Activated naive CD4-positive, alpha-beta T cell treated with anti-CD3 and anti-CD28 coated beads, Interleukin-2, amount 50 U/mL, for 72 hours (primary cell): Measurements from ENCODE around the gene R3HDM4. TPM values are rescaled to one million over a fixed set of nuclear protein-coding genes. Genes with fewer than 3 reads are reported as not detected.

Experiments used
- ATAC-seq, 2 donors: fragments of 150-1000 bp; cut with Tn5 transposase; 2 replicates each; pipeline ENCODE4 v1.10.0; 2021; ENCODE audit warnings: mild to moderate bottlenecking in 2 of 2, moderate library complexity in 2 of 2
- DNase-seq, 2 donors: peaks; one replicate each; pipeline ENCODE4 v3.0.0; 2021 to 2022; ENCODE audit warnings: low spot score in 2 of 2
- H3K27ac Mint-ChIP-seq, 2 donors: one replicate each; pipeline ENCODE4 v1.8.0; 2022; ENCODE audit warnings: mild to moderate bottlenecking in 2 of 2, mixed read lengths in 2 of 2
- H3K36me3 Mint-ChIP-seq, 2 donors: one replicate each; pipeline ENCODE4 v1.8.0; 2022; ENCODE audit warnings: mixed read lengths in 2 of 2
- H3K9me3 Mint-ChIP-seq, 2 donors: one replicate each; pipeline ENCODE4 v1.8.0; 2022; ENCODE audit warnings: mixed read lengths in 2 of 2
- total RNA-seq, 2 donors: library from RNA; stranded (reverse); gene quantifications; one replicate each; pipeline ENCODE4 v1.2.3, GENCODE V29; 2022

The R3HDM4 gene
- total RNA-seq, 2 donors from 2014 or later: 98.3 to 102 TPM

DNA sequence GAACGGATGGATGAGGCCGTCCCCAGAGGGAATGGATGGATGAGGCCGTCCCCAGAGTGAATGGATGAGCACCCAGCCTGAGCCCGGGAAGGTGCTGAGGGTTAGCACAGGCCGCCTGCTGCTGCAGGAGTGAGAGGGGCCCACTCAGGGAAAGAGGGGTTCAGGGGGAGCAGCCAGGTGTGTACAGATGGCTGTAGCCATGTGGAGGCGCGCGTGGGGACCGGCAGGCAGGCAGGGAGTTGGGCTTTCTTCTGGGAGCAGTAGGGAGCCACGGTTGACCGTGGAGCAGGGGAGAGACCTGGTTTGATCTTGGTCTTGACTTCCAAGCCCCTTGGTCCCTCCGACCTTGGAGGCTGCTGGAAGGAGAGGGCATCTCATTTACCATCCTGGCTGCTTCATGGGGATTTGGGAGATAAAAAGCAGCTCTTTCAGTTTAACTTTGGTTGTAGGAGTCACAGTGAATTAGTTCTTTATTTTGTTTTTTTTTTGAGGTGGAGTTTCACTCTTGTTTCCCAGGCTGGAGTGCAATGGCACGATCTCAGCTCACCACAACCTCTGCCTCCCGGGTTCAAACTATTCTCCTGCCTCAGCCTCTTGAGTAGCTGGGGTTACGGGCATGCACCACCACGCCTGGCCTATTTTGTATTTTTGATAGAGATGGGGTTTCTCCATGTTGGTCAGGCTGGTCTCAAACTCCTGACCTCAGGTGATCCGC is 37.5 kb upstream of the R3HDM4 start:
- DNase-seq (no peak), ATAC-seq (no peak)
- Mint-ChIP-seq H3K27ac (no peak overlapping the region), H3K36me3 (no peaks in the 10 kb centered on the region), H3K9me3 (no peaks in the 10 kb centered on the region)

DNA sequence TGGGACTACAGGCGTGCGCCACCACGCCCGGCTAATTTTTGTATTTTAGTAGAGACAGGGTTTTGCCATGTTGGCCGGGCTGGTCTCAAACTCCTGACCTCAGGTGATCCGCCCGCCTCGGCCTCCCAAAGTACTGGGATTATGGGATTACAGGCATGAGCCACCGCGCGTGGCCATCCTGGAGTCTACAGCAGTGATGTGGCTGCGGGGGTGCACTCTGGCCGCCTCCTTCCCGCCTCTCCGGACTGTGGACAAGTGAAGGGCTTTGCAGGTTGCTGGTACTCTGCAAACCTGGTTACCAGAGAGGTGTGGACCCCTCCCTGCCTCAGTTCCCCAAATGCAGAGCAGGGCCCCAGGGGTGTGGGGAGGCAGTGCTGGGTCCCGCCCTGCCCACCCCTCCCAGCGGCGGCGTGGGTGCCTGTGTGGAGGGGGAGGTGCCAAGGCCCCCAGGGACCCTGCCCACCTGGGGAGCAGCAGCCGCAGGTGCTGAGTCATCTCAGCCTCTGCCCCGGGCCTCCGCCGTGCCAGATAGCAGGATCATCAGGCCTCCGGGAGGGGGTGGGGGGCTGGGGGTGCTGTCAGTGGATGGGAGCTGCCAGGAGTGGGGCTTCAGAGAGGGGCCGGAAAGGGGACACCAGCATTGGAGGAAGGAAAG is 36.0 kb upstream of the R3HDM4 start:
- Mint-ChIP-seq H3K27ac (no peak overlapping the region), H3K9me3 (no peaks in the 10 kb centered on the region), H3K36me3 (no peaks in the 10 kb centered on the region)
- ATAC-seq (no peak), DNase-seq (no peak)

GRCh38 chr19:947707-948539 is 34.9 kb upstream of the R3HDM4 start:
- Mint-ChIP-seq H3K27ac (no peak overlapping the region), H3K9me3 (no peaks in the 10 kb centered on the region), H3K36me3 (no peaks in the 10 kb centered on the region)
- no peak for DNase-seq
- ATAC-seq: peak in 1 of 2 donors; percentile 39

DNA sequence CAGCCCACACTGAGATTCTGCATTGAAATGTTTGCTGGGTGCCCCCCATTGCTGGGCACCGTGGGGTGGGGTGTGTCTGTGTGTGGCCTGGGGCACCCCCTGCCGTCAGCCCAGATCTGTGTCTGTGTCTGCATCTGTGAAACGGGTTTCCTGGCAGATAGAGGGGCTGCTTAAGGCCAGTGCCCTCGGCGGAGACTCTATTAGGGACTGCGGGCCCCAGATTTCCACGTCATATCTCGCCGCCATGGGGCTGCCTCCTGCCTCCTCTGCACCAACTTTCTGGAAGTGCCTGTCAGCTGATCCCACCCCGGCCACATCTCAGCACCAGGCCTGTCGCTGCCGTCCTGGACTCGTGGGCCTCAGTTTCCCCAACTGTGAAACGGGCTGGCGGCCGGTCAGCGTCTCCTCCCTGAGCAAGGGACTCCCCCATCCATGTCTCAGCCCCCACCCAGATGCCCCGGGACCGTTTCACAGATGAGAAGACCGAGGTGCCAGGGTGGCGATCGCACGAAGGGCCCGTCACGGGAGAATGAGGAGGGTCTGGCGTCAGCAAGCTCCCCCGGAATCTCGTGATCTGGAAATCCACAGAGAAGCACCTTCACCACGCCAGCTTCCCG is 34.2 kb upstream of the R3HDM4 start:
- Mint-ChIP-seq H3K9me3 (no peaks in the 10 kb centered on the region), H3K27ac (no peak overlapping the region), H3K36me3 (peaks cover 0 to 6% of the 10 kb centered on the region in 2 donors)
- DNase-seq (no peak), ATAC-seq (no peak)

DNA sequence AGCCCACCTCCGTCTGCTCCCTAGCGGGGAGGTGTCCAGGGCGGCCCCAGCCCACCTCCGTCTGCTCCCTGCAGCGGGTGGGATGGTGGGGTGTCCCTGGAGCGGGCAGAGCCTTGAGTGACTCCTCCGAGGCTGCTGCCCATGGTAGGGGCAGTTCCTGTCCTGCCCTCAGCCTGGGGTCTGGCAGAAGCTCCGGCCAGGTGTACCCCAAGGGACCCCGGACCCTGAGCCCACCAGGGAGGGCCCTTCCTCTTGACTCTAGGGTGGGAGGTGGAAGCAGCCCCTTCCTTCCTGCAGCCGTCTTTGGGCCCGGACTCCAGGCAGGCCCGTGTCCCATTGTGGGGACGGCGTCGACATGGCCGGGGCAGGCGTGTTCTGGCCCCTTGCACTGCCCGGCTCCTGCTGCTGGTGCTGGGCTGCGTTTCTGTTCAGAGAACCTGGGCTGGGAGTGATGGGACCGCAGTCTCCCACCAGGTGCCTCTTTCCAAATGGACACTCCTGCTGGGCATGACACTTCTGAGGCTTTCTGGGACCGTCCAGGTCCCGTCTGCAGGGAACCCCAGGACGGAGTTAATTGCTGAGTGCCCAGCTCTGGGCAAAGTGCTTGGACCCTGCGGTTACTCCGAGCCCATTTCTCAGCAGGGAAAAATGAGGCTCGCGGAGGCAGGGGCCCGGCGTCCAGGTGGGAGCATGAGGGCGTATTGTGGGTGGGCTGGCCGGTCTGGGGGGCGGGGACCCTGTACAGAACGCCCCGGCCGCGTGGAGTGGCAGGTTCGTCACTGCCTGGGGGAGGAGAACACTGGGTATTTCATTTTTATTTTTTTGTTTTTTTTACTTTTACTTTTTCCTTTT is 32.6 kb upstream of the R3HDM4 start:
- ATAC-seq (no peak), DNase-seq (no peak)
- no peak overlapping the region for H3K27ac Mint-ChIP-seq
- H3K36me3 Mint-ChIP-seq: peaks cover 0 to 10% of the 10 kb centered on the region in 2 donors
- no peaks in the 10 kb centered on the region for H3K9me3 Mint-ChIP-seq

DNA sequence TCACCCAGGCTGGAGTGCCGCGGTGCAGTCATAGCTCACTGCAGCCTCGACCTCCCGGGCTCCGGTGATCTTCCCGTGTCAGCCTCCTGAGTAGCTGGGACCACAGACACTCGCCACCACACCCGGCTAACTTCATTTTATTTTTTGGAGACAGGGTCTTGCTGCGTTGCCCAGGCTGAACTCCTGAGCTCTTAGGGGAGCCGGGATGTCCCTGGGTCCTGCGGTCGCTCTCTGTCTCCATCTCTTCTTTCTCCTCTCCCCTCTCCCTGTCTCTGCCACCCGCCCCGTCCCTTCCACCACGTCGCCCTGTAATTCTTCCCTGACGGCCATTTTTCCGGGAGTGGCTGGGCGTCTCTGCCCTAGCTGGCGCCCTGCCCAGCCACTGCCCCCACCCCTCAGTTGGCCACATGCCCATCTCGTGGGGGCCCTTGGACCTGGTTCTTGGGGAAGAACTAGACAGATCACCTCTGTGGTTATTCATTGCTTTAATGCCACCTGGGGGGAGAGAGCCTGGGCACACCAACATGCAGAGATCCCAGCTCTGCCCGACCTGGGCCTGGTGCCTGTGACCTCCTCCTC is 31.7 kb upstream of the R3HDM4 start:
- peaks cover 0 to 17% of the 10 kb centered on the region in 2 donors for H3K36me3 Mint-ChIP-seq
- H3K9me3 Mint-ChIP-seq: no peaks in the 10 kb centered on the region
- DNase-seq: no peak
- no peak overlapping the region for H3K27ac Mint-ChIP-seq
- ATAC-seq: no peak

DNA sequence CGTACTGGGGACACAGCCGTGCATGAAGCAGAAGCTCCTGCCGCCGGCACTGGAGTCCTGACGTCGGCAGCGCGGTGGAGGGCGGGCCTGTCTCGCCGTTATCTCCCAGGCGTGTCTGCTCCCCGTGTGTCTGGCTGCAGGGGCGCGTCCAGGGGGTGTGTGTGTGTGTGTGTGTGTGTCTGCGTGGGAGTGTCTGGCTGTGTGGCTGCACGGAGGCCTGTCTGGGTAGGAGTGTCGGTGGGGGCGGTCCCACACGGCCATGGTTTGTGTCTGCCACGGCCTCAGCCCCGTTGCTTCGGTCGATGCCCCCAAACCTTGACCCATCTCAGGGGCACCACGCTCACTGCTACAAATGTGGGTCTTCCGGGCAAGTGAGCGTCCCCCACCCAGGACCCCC is 31.1 kb upstream of the R3HDM4 start:
- no peak for ATAC-seq
- Mint-ChIP-seq H3K36me3 (peaks cover 0 to 20% of the 10 kb centered on the region in 2 donors), H3K27ac (no peak overlapping the region)

DNA sequence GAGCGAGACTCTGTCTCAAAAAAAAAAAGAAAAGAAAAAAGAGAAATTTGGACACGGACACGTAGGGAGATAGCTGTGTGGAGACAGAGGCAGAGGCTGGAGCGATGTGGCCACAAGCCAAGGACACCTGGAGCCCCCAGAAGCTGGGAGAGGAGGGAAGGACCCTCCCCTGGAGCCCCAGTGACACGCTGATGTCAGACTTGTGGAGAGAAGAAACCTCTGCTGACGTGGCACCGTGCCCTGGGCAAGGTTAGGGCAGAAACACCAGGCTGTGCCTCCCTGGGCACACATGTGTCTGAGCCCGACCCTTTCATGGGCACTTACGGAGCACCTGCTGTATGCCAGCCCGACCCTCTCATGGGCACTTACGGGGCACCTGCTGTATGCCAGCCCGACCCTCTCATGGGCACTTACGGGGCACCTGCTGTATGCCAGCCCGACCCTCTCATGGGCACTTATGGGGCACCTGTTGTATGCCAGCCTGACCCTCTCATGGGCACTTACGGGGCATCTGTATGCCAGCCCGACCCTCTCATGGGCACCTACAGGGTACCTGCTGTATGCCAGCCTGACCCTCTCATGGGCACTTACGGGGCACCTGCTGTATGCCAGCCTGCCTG is 30.6 kb upstream of the R3HDM4 start:
- no peak for ATAC-seq
- no peak for DNase-seq
- peaks cover 0 to 20% of the 10 kb centered on the region in 2 donors for H3K36me3 Mint-ChIP-seq

More for the DNA sequence above, 31.1 kb upstream of the R3HDM4 start:
- no peak for DNase-seq
- H3K9me3 Mint-ChIP-seq: no peaks in the 10 kb centered on the region

DNA sequence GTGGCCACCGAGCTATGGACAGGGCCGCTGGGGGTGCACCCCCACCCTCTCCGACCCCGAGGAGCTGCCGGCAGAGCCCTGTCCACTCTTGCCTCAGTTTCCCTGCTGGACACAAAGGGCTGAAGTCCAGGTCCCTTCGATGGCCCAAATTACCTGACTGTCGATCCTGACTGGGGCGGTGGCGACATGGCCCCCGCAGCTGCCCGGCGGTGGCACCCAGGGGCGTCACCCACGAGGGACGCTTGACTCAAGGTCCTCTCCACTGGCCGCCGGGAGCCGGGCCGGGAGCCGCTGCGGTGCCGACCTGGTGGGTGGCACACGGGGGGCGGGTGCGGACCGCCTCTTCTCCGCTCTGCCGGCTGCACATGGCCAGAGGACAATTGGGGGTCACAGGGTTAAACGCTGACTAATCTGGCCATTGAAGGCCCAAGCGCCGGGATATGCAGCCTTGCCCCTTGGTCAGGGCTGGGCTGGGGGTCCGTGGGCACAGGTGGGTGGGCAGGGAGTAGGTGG is 29.2 kb upstream of the R3HDM4 start:
- no peaks in the 10 kb centered on the region for H3K9me3 Mint-ChIP-seq
- peaks cover 0 to 26% of the 10 kb centered on the region in 2 donors for H3K36me3 Mint-ChIP-seq
- ATAC-seq (no peak), DNase-seq (no peak)
- no peak overlapping the region for H3K27ac Mint-ChIP-seq

More for the DNA sequence above, 30.6 kb upstream of the R3HDM4 start:
- Mint-ChIP-seq H3K9me3 (no peaks in the 10 kb centered on the region), H3K27ac (no peak overlapping the region)

DNA sequence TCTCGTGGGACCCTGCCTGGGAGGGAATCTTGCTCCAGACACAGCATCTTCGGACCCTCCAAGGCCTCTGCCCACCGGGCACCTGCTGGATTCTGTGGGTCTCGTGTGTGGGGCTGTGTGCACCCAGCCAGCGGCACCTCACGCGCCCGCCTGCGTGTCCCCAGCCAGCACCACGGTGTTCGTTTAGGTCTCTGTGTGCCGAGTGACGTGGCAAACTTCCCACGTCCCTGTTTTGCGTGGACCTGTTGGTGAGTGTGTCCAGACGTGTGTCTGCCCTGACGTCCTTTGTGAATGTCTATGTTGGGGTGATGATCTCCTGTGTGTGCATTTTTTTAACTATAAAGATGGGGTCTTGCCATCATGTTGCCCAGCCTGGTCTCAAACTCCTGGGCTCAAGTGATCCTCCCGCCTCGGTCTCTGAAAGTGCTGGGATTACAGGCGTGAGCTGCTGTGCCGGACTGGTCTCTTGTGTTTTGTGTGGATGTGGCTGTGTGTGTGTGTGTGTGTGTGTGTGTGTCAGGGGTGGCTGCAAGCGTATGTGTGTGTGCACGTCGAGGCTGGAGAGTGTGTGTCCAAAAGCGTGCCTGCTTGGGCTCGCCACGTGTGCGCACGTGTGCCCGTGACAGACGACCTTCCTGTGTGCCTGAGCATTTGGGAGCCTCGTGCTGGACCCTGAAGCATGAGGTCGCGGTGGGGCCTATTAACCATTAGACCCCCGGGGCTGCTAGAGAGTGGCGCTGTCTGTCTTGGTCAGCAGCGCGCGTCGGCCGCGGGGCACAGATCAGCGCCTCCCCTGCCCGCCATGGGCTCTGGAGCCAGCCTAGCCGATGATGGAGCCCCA is 28.5 kb upstream of the R3HDM4 start:
- DNase-seq (no peak), ATAC-seq (no peak)
- Mint-ChIP-seq H3K9me3 (no peaks in the 10 kb centered on the region), H3K36me3 (peaks cover 0 to 26% of the 10 kb centered on the region in 2 donors), H3K27ac (no peak overlapping the region)

DNA sequence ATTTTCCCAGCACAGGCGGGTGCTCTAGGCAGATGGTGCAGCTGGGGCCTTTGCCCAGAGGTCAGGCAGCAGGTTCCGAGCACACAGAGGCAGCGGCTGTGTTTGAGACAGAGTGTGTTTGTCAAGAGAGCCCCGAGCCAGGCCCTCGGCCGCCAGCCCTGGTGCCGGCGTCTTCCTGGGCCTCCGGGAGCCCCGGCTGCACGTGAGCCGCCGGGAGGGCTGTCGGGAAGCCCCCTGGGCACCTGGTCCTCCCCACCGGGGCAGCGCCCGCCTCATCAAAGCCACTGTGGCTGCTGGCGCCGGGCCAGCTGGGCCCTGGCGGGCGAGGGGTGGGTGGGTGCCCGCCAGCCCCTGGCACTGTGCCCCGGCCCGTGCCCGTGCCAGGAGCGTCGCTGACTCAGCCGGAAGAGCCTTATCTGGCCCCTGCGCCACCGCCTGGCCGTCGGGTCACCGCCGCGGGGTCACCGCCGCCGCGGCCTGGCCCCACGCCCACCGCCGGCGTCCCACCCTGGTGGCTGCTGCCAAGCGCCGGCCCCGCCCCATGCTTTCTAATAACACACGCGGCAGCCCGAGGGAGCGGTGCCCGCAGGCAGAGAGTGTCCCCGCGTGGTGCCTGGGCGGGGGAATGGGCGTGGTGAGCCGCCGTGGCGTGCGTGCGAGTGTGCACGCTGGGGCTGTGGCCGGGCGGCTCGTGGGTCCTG is 27.7 kb upstream of the R3HDM4 start:
- peak; percentile 67 to 75 for ATAC-seq
- Mint-ChIP-seq H3K27ac (no peak overlapping the region), H3K36me3 (peaks cover 0 to 26% of the 10 kb centered on the region in 2 donors), H3K9me3 (no peaks in the 10 kb centered on the region)
- peak in 1 of 2 donors; percentile 60 for DNase-seq

GRCh38 chr19:939922-940321 is 26.9 kb upstream of the R3HDM4 start:
- no peak for ATAC-seq
- DNase-seq: no peak
- Mint-ChIP-seq H3K27ac (peak overlapping the region in 1 of 2 donors; percentile 85), H3K36me3 (peaks cover 0 to 26% of the 10 kb centered on the region in 2 donors), H3K9me3 (no peaks in the 10 kb centered on the region)

- Mint-ChIP-seq H3K9me3 (no peaks in the 10 kb centered on the region), H3K36me3 (peaks cover 0 to 26% of the 10 kb centered on the region in 2 donors), H3K27ac (no peak overlapping the region)
- no peak for DNase-seq
- ATAC-seq: no peak
Measured at GRCh38 chr19:939439-939838, 26.4 kb upstream of the R3HDM4 start.
